GM12891 (cell line): ENCODE results near the gene MAB21L4.

Experiments used
- DNase-seq: peaks from one replicate; pipeline ENCODE4 v3.0.0; 2011; ENCODE audit warnings: low spot score; ENCODE audit not compliant: insufficient read length
- FAIRE-seq: peaks from 2 replicates; lab custom pipeline; 2011; peaks lifted over from hg19 to GRCh38; lab: Jason Lieb, UNC
- PAX5 ChIP-seq: IDR thresholded peaks from 2 replicates; pipeline ENCODE4 v1.6.1; 2011; ENCODE audit warnings: low read length, moderate library complexity, mild to moderate bottlenecking; ENCODE audit not compliant: insufficient read depth, severe bottlenecking
- POLR2A ChIP-seq: IDR thresholded peaks from 2 replicates; pipeline ENCODE4 v1.6.1; 2011; ENCODE audit warnings: low read depth, low read length, control low read depth
- POLR2AphosphoS5 ChIP-seq: IDR thresholded peaks from 2 replicates; pipeline ENCODE4 v1.6.1; 2011; ENCODE audit warnings: low read depth, low read length, control low read depth
- POU2F2 ChIP-seq: IDR thresholded peaks from 2 replicates; pipeline ENCODE4 v1.6.1; 2011; ENCODE audit warnings: low read depth, mild to moderate bottlenecking, control low read depth, low read length, moderate library complexity
- SPI1 ChIP-seq: IDR thresholded peaks from 2 replicates; pipeline ENCODE4 v1.6.1; 2011; ENCODE audit warnings: low read depth, low read length, control low read depth
- TAF1 ChIP-seq: IDR thresholded peaks from 2 replicates; pipeline ENCODE4 v1.6.1; 2011; ENCODE audit warnings: low read depth, low read length, control low read depth

The MAB21L4 gene

DNA sequence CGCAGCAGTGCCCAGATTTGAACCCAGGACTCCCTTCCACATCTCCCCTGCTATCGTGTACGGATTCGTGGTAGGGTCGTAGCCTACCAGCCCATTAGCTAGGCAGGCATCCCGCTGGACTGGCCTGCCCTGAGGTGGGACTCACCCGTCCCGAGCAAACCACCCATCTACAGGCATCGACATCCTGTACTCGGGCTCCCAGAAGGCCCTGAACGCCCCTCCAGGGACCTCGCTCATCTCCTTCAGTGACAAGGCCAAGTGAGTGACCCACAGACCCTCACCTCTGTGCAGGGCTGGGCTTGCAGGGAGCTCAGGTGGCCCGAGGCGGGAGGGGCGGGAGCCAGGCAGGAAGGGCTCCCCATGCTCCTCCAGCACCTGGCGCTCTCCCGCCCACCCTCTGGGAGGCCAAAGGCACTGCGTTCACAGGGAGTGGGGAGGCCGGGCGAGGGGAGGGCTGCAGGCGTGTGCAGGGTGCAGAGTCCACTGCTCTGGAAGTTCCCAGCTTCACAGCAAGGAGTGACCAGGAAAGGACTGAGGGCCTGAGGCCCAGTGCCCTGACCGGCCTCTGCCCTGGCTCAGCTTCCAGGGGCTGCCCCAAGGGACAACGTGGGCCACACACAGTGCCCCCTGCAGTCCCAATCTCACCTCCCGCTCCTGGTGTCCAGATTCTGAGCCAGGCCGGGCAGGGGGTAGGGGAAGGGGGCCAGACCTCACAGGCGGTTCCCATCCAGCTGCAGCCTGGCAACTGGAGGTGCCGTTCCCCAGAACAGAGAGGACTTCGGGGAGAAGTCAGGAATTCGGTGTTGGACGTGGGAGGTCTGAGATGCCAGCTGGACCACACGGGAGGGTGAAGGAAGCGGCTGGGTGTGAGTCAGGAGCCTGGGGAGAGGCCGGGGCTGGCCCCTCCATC is 21.9 kb downstream of the MAB21L4 start:
- TF ChIP-seq TAF1 (no peak), PAX5 (no peak), POLR2A (no peak), SPI1 (no peak), POU2F2 (no peak), POLR2AphosphoS5 (no peak)
- DNase-seq (no peak), FAIRE-seq (no peak)

DNA sequence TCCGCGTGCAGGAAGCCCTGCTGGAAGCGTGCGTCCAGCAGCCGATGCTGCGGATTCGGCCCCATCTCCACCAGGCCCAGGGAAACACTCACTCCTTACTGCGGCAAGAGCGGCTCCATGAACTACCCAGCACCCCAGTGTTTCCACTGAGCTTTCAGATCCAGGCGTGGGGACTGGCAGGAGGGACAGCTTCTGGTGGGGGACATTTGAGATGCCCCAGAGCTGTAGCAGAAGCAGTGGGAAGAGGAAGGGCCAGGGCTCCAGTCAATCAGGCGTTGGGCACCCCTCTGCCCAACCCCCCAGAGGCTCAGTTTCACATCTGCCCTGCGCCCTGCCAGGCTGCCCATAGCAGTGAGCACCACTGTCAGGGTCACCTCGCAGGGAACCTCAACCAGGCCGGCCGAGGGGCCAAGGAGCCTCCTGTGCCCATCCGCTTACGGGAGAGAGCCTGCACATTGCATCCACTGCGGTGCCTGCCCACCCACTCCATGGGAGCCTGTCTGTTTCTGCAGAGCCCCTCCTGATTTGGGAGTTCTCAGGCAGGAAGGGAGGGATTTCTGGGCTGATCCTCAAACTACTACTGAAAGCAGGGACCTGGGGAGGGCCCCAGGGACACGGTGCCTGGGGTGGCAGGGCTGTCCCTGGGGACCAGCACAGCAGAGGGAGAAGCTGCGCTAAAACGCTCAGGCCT is 22.7 kb downstream of the MAB21L4 start:
- no peak for TF ChIP-seq POLR2AphosphoS5
- no peak for TF ChIP-seq TAF1
- FAIRE-seq, result no peak
- no peak for DNase-seq

DNA sequence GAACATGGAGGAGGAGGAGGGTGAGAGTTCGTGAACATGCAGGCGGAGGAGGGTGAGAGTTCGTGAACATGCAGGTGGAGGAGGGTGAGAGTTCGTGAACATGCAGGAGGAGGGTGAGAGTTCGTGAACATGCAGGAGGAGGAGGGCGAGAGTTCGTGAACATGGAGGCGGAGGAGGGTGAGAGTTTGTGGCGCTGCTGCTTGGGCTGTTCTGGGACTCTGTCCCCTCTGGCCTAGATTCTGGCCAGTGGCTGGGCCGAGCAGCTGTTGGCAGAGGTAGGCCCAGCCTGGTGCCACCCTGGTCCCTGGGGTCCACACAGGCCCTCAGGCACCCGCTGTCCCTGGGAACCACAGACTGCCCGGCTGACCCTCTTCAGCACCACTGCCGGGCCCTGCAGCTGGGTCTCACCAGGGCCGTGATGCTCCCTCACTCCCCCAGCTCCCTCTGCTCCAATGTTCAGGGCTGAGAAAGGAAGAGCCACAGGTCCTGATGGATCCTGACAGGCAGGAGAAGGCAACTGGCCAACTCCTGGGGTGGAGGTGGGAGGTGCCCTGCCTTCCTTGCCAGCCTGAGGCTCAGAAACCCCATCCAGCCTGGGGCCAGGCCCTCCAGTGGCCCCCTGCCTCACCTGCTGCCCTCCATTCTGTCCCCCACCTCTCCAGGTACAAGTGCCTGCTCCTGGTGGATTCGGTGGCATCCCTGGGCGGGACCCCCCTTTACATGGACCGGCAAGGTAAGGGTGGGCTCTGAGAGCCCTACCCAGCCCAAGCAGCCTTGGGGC is 23.4 kb downstream of the MAB21L4 start:
- no peak for TF ChIP-seq POU2F2
- TF ChIP-seq POLR2AphosphoS5, result no peak
- TF ChIP-seq SPI1, result no peak
- no peak for TF ChIP-seq PAX5
- FAIRE-seq, result peak; percentile 23

DNA sequence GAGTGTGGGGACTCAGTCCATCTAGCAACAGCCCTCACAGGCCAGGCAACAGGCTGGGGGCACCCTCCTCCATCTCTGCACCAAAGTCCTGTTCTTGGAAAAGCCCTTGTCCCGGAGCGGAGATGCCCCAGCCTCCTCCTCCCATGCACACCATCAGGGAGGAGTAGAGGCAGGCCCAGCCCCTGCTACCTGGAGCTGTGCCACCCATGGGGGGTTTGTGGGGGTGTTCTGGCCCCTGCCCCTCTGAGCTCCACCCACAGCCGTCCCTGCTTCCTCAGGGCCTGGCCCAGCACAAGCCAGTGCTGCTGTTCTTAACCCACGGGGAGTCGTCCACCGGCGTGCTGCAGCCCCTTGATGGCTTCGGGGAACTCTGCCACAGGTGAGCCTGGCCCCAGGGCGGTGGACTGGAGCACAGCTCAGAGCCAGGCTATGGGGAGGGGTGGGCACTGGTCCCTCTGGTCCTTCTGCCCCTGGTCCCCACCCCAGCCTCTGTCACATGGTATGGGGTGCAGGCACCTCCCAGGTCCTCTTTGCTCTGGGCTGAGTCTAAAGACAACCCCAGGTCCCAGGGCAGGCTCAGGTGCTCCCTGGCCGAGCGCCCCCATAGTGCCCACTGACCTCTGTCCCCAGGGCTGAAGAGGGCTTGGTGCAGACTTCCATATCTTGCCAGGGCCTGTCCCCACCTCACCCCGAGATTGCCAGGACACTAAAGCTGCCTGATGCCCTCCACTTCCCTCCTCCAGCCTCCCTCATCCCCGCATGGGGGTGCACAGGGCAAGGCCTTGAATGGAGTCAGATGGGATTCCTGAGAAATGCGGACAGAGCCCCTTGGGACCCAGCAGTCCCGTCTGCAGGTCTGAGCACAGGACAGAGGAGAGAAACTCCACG is 24.6 kb downstream of the MAB21L4 start:
- FAIRE-seq, result no peak
- DNase-seq, result no peak
- no peak for TF ChIP-seq PAX5
- TF ChIP-seq POU2F2, result no peak
- no peak for TF ChIP-seq SPI1
- no peak for TF ChIP-seq TAF1
- no peak for TF ChIP-seq POLR2AphosphoS5
- no peak for TF ChIP-seq POLR2A

More for the DNA sequence above, 23.4 kb downstream of the MAB21L4 start:
- no peak for DNase-seq

DNA sequence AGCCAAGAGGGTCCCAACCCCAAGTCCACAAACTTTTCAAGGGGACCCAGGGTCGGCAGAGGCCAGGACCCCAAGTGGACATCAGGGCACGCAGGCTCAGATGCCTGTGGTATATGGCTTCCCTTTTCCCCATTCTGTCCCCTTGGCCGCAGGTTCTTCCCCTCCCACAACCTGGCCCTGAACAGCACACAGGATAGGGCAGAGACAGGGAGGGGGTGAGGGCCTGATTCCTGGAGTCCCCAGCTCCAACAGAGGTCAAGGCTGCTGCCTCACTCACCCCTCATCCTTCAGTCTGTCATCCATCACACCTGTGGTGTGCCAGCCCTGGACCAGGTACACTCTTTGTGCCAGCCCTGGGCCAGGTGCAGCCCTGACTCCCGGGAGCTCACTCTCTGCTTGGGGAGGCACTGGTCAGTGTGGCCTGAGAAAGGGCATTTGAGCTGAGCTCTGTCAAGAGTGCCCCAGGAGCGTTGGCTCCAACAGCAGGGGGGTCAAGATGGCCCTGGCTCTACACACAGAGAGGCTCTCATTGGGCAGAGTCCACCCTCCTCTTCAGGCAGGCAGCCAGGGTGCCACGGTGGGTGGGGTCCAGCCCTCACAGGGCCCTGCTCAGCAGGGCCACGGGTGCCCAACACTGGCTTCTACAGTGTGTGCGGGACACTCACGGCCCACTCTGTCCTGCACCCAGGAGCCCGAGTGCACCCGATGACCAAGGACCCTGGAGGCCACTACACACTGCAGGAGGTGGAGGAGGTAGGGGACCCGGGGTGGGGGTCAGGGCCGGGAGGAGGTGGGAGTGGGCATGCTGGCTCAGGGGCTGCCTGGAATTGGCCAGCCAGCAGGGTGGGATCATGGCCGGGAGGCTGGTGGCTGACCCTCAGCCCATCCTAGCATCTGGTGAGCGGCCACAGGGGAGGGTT is 25.7 kb downstream of the MAB21L4 start:
- DNase-seq (no peak), FAIRE-seq (no peak)
- TF ChIP-seq POLR2AphosphoS5, result no peak
- no peak for TF ChIP-seq PAX5
- TF ChIP-seq SPI1, result no peak
- no peak for TF ChIP-seq POLR2A
- no peak for TF ChIP-seq TAF1
- no peak for TF ChIP-seq POU2F2

DNA sequence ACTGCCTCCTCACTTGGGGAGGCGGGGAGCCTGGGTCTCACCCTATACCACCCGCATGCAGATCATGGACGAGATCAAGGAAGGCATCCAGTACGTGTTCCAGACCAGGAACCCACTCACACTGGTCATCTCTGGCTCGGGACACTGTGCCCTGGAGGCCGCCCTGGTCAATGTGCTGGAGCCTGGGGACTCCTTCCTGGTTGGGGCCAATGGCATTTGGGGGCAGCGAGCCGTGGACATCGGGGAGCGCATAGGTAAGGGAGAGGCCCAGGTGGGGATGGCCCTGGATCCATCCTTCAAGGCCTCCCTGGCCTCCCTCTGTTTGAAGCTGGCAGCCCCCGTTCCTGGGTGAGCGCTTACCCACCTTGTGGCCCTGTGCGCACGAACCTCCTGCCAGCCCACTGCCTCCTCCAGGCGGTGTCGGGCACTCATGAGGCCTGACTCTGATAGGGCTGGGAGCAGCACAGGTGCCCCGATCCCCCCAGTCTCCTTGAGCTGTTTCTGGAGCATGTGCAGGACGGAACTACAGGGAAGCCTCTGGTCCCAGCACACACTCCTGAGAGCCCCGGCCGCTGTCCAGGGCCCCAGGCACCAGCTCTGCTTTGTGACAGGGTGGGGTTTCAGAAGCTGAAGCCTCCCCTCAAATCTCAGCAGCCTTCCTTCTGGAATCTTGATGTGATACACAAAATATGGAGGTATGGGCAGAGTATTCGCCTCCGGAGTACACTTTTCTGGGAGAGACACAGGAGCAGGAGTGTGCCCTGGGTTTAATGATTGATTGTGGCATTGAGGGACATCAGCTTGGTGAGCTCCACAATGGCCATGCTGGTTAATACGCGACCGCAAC is 26.6 kb downstream of the MAB21L4 start:
- no peak for DNase-seq
- no peak for FAIRE-seq
- TF ChIP-seq TAF1, result no peak
- TF ChIP-seq POU2F2, result no peak
- no peak for TF ChIP-seq PAX5
- no peak for TF ChIP-seq SPI1
- no peak for TF ChIP-seq POLR2A

DNA sequence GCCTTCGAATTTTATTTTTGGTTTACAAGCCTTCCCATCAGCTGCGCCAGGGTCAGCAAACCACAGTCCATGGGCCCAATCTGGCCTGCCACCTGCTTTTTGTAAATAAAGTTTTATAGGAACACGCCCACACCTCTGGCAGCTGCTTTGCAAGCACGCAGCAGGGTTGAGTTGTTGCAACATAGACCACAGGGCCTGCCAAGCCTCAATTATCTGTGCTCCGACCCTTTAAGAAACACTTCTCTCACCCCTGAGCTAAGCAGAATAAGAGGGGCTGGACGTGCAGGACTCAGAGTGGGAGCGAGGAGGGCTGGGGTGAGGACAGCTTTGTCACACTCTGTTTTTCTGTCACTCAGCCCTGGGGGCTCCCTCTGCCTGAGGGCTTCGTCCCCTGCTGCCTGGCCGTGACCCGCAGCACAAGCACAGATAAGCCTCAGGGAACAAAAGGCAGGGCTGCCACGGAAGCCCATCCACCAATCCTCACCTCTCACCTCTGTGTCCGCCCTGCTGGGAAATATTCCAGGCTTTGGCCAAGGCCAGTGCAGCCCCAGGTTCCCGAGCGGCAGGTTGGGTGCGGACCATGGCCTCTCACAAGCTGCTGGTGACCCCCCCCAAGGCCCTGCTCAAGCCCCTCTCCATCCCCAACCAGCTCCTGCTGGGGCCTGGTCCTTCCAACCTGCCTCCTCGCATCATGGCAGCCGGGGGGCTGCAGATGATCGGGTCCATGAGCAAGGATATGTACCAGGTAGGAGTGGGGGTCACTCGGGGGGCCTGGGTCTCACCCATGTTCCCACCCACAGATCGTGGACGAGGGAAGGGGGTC is 27.5 kb downstream of the MAB21L4 start, which contains the start of gene AGXT:
AGXT (plus strand) TSS at position 539 of the 823 bp plus-strand sequence; CDS start at position 581, 42 bp downstream.
- no peak for DNase-seq
- no peak for FAIRE-seq
- TF ChIP-seq POU2F2 (no peak), POLR2A (no peak), POLR2AphosphoS5 (no peak), PAX5 (no peak), TAF1 (no peak), SPI1 (no peak)
